Dermis microvascular lymphatic vessel endothelial cell (primary cell): ENCODE results near the gene HNF1A. TPM values are rescaled to one million over a fixed set of nuclear protein-coding genes. Genes with fewer than 3 reads are reported as not detected.

Experiments
- DNase-seq, 2 donors: peaks; one replicate each; pipeline versions ENCODE4 v3.0.0 to v3.0.0-alpha.2; 2010; ENCODE audit warnings: low read depth in 2 of 2
- total RNA-seq: library from RNA; depleted of rRNA; stranded (reverse); fragments of >200 nt; gene quantifications from 2 replicates; pipeline ENCODE4 v1.2.1, GENCODE V29; 2014

The HNF1A gene
- total RNA-seq, 1 donor from 2014 or later = not detected

DNA sequence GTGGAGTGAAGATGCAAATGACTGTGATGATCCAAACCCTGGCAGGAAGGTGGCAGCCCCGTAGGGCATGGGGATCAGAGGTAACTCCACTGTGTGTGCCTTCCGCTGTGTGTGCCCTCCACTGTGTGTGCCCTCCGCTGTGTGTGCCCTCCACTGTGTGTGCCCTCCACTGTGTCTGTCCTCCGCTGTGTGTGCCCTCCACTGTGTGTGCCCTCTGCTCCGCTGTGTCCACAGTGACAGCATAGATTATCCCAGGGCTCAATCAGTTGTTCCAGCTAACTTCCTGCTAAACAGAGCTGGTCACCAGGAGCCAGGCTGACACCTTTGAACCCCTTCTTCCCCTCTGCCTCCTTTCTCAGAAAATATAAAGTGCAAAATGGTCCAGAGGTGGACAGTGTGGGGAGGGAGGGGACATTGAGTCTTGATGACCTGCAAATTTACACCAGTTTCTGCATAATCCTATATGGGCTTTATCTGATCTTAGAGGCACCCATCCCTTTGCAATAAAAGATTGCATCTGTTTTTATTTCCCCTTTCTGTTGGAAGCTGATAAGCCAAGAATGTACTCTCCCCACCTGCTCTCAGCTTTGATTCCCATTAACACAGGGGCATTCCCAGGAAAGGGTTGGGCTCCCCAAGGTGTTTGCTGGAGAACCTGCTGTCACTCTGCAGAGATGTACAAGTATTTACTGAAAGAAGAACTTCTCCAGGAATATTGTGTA, 21.6 kb upstream of the HNF1A start:
- no peak for DNase-seq

DNA sequence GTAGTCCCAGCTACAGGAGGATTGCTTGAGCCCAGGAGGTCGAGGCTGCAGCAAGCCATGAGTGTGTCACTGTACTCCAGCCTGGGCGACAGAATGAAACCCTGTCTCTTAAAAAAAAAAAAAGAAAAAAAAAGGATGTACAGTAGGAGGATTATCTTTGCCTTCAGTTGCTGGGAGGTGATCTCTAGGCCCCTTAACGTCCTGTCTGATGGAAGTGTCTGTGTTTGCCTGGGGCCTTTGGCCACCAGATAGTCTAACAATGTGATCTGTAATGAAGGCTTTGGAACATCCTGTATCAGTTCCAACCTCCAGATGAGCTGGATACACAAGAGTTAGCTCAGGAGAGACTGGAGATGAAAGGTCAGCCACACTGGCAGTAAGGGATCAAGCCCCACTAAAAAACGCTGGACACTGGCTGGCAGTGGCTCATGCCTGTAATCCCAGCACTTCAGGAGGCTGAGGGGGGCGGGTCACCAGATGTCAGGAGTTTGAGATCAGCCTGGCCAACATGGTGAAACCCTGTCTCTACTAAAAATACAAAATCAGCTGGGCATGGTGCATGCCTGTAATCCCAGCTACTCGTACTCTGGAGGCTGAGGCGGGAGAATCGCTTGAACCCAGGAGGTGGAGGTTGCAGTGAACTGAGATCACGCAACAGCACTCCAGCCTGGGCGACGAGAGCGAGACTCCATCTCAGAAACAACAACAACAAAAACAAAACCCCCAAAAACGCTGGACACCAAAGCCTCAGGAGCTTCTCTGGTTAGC, 19.0 kb upstream of the HNF1A start:
- DNase-seq = no peak

- DNase-seq = no peak
Observed at GRCh38 chr12:120960657-120961056, 17.7 kb upstream of the HNF1A start.

DNA sequence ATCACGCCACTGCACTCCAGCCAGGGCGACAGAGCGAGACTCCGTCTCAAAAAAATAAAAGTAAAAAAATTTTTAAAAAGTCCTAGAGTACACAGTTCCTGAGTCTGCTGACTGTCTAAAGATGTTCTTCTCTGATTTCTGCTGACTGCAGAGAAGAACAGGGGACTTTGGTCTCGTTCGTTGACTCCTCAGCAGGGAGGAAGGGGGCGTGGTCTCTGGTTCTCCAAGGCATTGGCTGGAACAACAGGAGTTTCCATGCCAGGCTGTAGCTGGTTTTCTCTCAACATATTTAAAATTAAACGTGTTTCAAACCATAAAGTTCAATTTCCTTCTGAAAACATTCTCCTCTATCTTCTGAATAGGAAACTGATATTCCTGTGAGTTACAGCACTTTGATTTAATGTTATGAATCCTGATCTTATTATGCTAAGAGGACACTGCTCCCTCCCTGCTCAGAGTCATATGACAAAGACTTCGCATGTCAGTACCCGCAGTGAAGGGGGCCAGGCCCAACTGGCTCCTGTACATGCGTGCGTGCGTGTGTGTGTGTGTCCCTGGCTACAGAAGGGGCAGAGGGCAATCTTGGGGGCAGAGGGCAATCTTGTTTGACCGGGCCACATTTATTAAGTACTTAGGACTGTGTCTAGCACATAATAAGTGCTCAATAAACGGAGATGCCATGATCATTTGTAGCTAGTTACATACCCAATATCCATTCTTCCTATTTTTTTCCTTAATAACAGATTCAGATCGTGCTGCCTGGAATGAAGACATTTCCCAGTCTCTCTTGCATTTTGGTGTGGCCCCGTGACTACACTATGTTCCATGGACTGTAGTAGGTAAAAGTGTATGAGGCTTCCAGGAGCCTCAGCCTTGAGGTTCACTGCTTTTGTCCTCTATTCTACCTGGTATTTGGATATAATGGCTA, 16.5 kb upstream of the HNF1A start:
- DNase-seq = no peak

- DNase-seq = no peak
Observed at GRCh38 chr12:120962532-120963020, 15.8 kb upstream of the HNF1A start.

DNA sequence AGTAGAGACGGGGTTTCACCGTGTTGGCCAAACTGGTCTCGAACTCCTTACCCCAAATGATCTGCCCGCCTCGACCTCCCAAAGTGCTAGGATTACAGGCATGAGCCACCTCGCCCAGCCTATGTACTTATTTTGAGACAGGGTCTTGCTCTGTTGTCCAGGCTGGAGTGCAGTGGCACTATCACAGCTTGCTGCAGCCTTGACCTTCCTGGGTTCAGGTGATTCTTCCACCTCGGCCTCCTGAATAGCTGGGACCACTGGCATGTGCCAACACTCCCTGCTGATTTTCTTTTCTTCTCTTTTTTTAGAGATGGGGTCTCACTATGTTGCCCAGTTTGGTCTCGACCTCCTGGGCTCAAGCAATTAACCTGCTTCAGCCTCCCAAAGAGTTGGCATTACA, 14.0 kb upstream of the HNF1A start:
- no peak for DNase-seq

DNA sequence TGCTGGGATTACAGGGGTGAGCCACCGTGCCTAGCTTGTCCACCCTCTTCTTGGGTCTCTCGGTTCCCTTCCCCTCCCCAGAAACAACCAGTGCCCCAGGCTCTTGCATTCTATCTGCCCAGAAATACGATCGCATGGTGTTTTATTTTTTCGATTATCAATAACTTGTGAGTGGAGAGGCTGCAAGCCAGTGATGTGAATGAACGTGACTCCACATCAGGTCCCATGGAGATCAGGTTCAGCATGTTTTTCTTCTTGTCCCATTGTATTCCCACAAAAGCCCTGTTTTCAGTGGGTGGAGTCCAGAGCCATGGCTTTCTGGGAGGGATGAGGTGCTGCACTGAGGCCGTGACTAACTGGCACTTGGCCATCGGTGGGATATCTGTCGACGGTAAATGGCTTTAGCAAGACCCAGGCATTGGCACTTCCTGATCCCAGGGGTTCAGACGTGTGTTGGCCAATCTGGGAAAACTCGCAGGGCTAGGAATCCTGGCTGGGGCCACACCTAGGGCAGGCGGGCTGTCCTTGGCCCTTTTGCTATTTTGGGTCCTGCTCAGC, 12.7 kb upstream of the HNF1A start:
- DNase-seq = no peak

DNA sequence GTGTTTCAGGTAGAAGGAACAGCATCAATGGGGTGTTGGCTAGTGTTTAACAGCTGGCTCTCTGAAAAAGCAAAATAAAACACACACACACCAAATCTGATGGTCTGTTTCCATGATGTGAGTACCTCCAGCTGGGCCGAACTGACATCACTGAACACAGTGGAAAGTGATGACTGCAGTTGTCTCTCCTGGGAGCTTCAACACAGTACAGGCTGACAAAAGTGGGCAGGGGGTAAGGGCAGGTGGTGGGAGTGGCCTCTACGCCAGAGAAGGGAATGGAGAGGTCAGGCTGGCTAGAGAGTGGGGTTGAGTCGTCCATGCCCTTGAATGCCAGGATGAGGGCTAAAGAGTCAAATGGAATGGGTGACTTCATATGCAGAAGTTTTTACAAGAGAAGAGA, 8.0 kb upstream of the HNF1A start:
- DNase-seq = peak in 1 of 2 donors; percentile 4

GRCh38 chr12:120971299-120972180, 6.8 kb upstream of the HNF1A start:
- DNase-seq = peak; percentile 58 to 65

DNA sequence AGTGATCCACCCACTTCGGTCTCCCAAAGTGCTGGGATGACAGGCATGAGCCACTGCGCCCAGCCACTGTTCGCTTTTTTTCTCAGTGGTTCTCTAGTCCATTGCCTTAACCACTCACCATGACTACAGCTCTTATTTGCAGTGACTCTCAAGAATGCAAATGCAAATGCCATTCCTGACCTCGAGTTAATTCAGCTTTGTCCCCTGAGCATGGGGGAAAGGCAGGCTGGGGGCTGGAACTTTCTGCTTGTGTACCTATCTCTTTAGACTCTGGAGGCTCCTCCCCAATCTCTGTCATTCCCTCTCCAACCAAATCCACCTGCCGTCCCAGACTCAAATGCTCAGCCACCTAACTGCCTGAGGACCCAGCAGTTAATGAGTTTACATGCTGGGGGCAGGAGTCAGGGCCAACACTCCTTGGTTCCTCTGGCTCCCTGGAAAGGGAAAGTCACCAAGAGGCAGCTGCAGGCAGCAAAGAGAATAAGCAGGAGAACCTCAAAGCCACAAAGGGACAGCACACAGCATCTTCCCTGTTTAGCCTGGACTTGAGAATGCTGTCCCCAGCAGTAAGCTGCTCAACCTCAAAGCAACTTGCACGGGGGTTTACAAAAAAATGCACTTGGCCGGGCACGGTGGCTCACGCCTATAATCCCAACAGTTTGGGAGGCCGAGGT, 5.3 kb upstream of the HNF1A start:
- DNase-seq = no peak

DNA sequence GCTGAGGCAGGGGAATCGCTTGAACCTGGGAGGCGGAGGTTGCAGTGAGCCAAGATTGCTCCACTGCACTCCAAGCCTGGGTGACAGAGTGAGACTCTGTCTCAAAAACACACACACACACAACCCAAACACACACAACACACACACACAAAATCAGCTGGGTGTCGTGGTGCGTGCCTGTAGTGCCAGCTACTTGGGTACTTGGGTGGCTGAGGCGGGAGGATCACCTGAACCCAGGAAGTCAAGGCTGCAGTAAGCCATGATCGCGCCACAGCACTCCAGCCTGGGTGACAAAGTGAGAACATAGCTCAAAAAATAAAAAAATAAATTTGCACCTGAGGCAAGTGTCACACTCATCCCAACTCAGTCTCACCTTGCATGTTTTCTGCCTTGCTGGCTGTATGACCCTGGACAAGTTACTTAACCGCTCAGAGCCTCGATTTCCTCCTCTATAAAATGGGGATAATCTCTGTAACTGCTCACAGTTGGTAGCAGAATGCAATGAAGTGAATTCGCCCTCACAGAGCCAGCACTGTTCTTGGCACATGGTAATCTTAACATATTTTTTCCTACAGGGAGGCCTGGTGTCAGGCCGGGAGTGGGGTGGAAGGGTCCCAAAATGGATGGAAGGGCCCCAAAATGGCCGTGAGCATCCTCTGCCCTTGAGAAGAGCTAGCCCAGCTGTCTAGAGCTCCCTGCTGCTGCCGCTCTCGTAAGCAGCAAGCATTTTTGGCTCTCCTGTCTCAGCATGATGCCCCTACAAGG, 630 bp upstream of the HNF1A start:
- DNase-seq = no peak

DNA sequence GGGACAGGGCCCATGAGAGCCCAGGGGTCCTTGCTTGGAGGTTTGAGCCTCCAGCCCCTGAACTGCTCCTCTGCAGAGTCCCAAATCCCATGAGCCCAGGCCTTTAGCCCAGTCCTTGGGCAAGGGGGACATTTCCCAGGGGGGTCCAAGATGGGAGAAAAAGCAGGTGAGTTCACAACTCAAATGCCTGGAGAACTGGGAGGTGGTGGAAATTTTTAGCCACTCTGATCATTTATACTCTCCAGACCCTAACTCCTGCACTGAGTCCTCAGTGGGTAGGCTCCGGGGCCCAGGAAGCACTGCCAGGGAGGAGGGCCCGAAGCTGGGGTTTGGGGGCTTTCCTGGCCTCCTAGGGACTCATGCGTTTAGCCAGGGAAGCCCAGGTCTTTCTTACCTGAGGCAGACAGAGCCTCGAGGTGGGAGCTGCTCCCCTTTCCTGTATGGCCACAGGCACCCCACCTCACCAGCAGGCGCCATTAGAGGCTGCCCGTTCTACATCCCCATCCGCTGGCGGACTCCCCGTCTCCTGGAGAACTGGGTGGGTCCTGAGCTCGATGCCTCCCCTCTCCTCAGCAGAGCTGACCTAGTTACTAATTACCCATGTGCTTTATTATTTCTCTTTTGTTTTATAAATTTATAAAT, 998 bp downstream of the HNF1A start:
- no peak for DNase-seq

DNA sequence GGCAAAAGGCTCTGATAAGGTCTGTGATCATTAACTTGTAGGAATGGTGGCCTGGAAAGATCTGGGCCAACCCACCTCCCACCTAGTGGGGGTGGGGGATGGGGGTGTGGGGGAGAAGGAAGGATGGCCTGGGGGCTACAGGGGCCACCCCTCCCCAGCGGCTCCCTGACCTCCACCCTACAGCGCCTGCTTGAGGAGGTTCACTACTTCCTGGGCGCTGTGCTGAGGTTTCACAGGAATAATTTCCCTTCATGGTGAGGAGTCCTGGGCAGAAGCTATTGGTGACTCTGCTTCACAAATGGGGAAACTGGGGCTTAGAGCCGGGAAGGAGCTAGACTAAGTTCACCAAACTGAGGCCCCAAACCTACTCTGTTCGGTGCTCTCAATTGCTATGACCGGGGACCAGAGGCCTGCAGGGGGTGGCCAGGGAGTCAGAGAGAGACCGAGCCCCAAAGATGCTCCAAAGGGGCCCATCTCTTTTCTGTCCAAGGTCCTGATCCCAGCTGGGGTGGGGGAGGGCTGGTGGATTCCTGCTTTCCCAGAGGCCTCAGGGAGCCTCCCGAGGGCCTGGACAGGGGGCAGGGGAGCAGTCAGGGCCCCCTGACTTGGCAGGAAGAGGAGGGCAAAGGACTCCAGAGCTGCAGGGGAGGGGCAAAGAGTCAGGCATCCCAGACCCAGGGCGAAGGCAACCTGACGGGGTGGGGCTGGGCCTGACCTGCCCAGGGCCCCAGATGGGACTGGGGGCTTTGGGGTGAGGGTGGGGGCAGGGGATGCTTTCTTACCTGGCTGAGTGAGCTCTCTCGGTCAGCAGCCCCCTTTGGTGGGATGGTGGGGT, 1.7 kb downstream of the HNF1A start:
- no peak for DNase-seq

DNA sequence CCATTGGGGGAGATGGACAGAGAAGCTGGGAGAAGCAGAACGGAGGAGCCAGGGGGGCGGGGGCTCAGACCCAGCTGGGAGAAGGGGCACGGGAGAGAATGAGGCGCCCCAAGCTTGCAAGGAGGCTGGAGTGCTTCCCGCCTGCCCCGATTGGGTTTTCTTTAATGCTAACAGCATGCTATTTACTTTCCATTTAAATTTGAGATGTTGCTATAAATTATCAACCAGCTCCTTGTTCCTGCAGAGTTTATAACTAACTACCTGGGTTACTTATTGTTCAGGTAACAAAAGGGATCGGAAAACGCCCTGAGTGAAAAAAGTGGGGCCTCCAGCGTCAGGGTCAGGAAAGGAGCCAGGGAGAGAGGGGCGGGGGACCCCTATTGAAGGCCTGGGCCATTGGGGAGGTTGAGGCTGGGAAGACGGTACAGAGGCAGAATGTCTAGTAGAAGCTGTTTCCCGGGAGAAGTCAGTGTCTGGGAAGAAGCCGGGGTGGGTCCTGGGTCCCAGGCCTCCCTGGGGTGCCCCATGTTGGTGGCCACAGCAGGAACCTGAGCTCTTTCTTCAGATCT, 2.5 kb downstream of the HNF1A start:
- no peak for DNase-seq

- no peak for DNase-seq
Observed at GRCh38 chr12:120981407-120981941, 3.1 kb downstream of the HNF1A start.

DNA sequence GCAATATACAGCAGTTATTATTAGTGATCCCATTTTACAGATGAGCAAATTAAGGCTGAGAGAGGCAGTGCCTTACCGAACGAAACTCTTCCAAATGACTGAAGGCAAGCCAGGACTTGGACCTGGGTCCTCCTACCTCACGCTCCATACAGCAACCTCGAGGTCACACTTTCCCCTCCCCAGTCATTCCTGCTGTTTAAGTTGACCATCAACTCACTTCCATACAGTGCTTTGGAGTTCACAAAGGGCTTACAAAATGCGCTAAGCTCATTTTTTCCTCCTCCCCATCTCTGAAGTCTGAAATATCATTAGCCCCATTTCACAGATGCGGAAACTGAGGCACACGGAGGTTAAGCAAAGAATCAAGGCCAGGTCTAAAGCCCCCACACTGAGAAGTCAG, 4.3 kb downstream of the HNF1A start:
- no peak for DNase-seq

GRCh38 chr12:120983759-120984158, 5.4 kb downstream of the HNF1A start:
- no peak for DNase-seq
